Left hindlimb (tissue), 1 donor: Measurements from ENCODE around the gene DHX9.

Experiments
- DNase-seq: peaks from one replicate; pipeline ENCODE4 v3.0.0-alpha.2; 2018

DHX9 gene

GRCh38 chr1:182842265-182842664 is 3.1 kb downstream of the DHX9 start:
- DNase-seq, result no peak

- no peak for DNase-seq
These were observed 6.2 kb downstream of the DHX9 start for GRCh38 chr1:182845379-182845778.

GRCh38 chr1:182845894-182846293 is 6.7 kb downstream of the DHX9 start:
- no peak for DNase-seq

GRCh38 chr1:182847105-182847504 is 8.0 kb downstream of the DHX9 start:
- DNase-seq, result no peak

GRCh38 chr1:182848736-182849135 is 9.6 kb downstream of the DHX9 start:
- DNase-seq, result no peak

- DNase-seq, result no peak
These were observed 11.2 kb downstream of the DHX9 start for GRCh38 chr1:182850319-182850718.

GRCh38 chr1:182851825-182852224 is 12.7 kb downstream of the DHX9 start:
- no peak for DNase-seq

GRCh38 chr1:182855911-182856310 is 16.8 kb downstream of the DHX9 start:
- no peak for DNase-seq

GRCh38 chr1:182857212-182857611 is 18.1 kb downstream of the DHX9 start:
- no peak for DNase-seq

- no peak for DNase-seq
These were observed 21.5 kb downstream of the DHX9 start for GRCh38 chr1:182860658-182861057.

- DNase-seq, result no peak
These were observed 22.8 kb downstream of the DHX9 start for GRCh38 chr1:182861994-182862393.

- no peak for DNase-seq
These were observed 23.7 kb downstream of the DHX9 start for GRCh38 chr1:182862827-182863226.

- no peak for DNase-seq
These were observed 24.8 kb downstream of the DHX9 start for GRCh38 chr1:182863940-182864339.

GRCh38 chr1:182867861-182868260 is 28.7 kb downstream of the DHX9 start:
- DNase-seq, result no peak

- no peak for DNase-seq
These were observed 30.1 kb downstream of the DHX9 start for GRCh38 chr1:182869241-182869666.

GRCh38 chr1:182872881-182873280 is 33.7 kb downstream of the DHX9 start:
- DNase-seq, result no peak

GRCh38 chr1:182875889-182876288 is 36.7 kb downstream of the DHX9 start:
- no peak for DNase-seq

GRCh38 chr1:182877331-182877730 is 38.2 kb downstream of the DHX9 start:
- no peak for DNase-seq

- no peak for DNase-seq
These were observed 38.7 kb downstream of the DHX9 start for GRCh38 chr1:182877842-182878241.

GRCh38 chr1:182884872-182885271 is 45.7 kb downstream of the DHX9 start:
- DNase-seq, result no peak

- DNase-seq, result no peak
These were observed 46.4 kb downstream of the DHX9 start for GRCh38 chr1:182885591-182885990.

GRCh38 chr1:182886985-182887384 is 47.8 kb downstream of the DHX9 start:
- no peak for DNase-seq

GRCh38 chr1:182888736-182889531 is 49.8 kb downstream of the DHX9 start:
- DNase-seq, result no peak

GRCh38 chr1:182889997-182890396 is 50.9 kb downstream of the DHX9 start:
- DNase-seq, result no peak
